Cardiac muscle cell (in vitro differentiated cells and primary cell): ENCODE measurements around the gene SLC66A3. TPM values are rescaled to one million over a fixed set of nuclear protein-coding genes. Genes with fewer than 3 reads are reported as not detected.
A peak's percentile ranks its signal among the peaks of the same experiment; 100 is the strongest.

Experiments
- DNase-seq, 2 donors: peaks; one replicate each; pipeline versions ENCODE4 v3.0.0 to v3.0.0-alpha.2; 2010 to 2017; ENCODE audit warnings: low read depth in 1 of 2, low spot score in 1 of 2
- H3K27ac ChIP-seq: fragments of 200-600 bp; sonication (generic); 2 replicates; pipeline ENCODE4 v1.5.1; 2016
- H3K27me3 ChIP-seq: fragments of 200-600 bp; sonication (generic); 2 replicates; pipeline ENCODE4 v1.6.0; 2016; ENCODE audit warnings: control low read depth
- H3K36me3 ChIP-seq: fragments of 200-600 bp; sonication (generic); 2 replicates; pipeline ENCODE4 v1.5.1; 2016; ENCODE audit warnings: control low read depth
- H3K4me1 ChIP-seq: fragments of 200-600 bp; sonication (generic); 2 replicates; pipeline ENCODE4 v1.8.1; 2017; ENCODE audit warnings: low read depth, mild to moderate bottlenecking, mixed run types
- H3K4me3 ChIP-seq: fragments of 200-600 bp; sonication (generic); 2 replicates; pipeline ENCODE4 v1.5.1; 2016; ENCODE audit warnings: mild to moderate bottlenecking
- H3K9me3 ChIP-seq: fragments of 200-600 bp; sonication (generic); 2 replicates; pipeline ENCODE4 v1.5.1; 2017; ENCODE audit warnings: low read depth, mild to moderate bottlenecking, control low read depth
- CTCF ChIP-seq: IDR thresholded peaks from 2 replicates; pipeline ENCODE4 v1.5.1; 2012; ENCODE audit warnings: low read depth, mild to moderate bottlenecking, low read length
- polyA plus RNA-seq: library from polyadenylated mRNA; unstranded; fragments of >200 nt; fragmentation: Nextera tagmentation; extraction: Ambion mirVana; gene quantifications from 2 replicates; pipeline ENCODE4 v1.2.1, GENCODE V29; 2016
- total RNA-seq: library from RNA; depleted of rRNA; stranded (reverse); fragments of >200 nt; gene quantifications from 2 replicates; pipeline ENCODE4 v1.2.3, GENCODE V29; 2016

The SLC66A3 gene
- total and polyA plus RNA-seq, 2 experiments from 2014 or later: 7.1 to 16.7 TPM

GRCh38 chr2:11154923-11155380 is 315 bp upstream of the SLC66A3 start:
- peak; percentile 98 to 99 for DNase-seq
- Histone ChIP-seq H3K27ac (peak overlapping the region; percentile 50), H3K9me3 (no peaks in the 10 kb centered on the region), H3K36me3 (no peaks in the 10 kb centered on the region), H3K4me3 (peak overlapping the region; percentile 32), H3K27me3 (peaks cover 4% of the 10 kb centered on the region), H3K4me1 (no peaks in the 10 kb centered on the region)
- no peak for TF ChIP-seq CTCF

- no peak for TF ChIP-seq CTCF
- H3K4me3 ChIP-seq: no peak overlapping the region
- no peaks in the 10 kb centered on the region for H3K9me3 ChIP-seq
- H3K4me1 ChIP-seq: no peaks in the 10 kb centered on the region
- no peak for DNase-seq
- H3K27me3 ChIP-seq: peaks cover 4% of the 10 kb centered on the region
- no peak overlapping the region for H3K27ac ChIP-seq
- H3K36me3 ChIP-seq: no peaks in the 10 kb centered on the region
Observed at GRCh38 chr2:11156396-11157075, 1.3 kb downstream of the SLC66A3 start.

GRCh38 chr2:11157296-11157695 is 2.0 kb downstream of the SLC66A3 start:
- TF ChIP-seq CTCF: no peak
- no peaks in the 10 kb centered on the region for H3K36me3 ChIP-seq
- no peaks in the 10 kb centered on the region for H3K9me3 ChIP-seq
- H3K4me1 ChIP-seq: no peaks in the 10 kb centered on the region
- no peak overlapping the region for H3K4me3 ChIP-seq
- no peak overlapping the region for H3K27ac ChIP-seq
- DNase-seq: no peak
- peaks cover 4% of the 10 kb centered on the region for H3K27me3 ChIP-seq

- Histone ChIP-seq H3K9me3 (no peaks in the 10 kb centered on the region), H3K36me3 (no peaks in the 10 kb centered on the region), H3K27ac (no peak overlapping the region), H3K27me3 (peaks cover 4% of the 10 kb centered on the region), H3K4me3 (no peak overlapping the region), H3K4me1 (no peaks in the 10 kb centered on the region)
- TF ChIP-seq CTCF: no peak
- no peak for DNase-seq
Observed at GRCh38 chr2:11157731-11158130, 2.5 kb downstream of the SLC66A3 start.

GRCh38 chr2:11158916-11159573 is 3.8 kb downstream of the SLC66A3 start:
- H3K4me1 ChIP-seq: no peaks in the 10 kb centered on the region
- H3K36me3 ChIP-seq: no peaks in the 10 kb centered on the region
- DNase-seq: no peak
- no peak overlapping the region for H3K27ac ChIP-seq
- TF ChIP-seq CTCF: no peak
- peaks cover 4% of the 10 kb centered on the region for H3K27me3 ChIP-seq
- H3K9me3 ChIP-seq: no peaks in the 10 kb centered on the region
- H3K4me3 ChIP-seq: no peak overlapping the region
